ENCODE data around the gene GALNT9.

- TF ChIP-seq, protein P1, sequence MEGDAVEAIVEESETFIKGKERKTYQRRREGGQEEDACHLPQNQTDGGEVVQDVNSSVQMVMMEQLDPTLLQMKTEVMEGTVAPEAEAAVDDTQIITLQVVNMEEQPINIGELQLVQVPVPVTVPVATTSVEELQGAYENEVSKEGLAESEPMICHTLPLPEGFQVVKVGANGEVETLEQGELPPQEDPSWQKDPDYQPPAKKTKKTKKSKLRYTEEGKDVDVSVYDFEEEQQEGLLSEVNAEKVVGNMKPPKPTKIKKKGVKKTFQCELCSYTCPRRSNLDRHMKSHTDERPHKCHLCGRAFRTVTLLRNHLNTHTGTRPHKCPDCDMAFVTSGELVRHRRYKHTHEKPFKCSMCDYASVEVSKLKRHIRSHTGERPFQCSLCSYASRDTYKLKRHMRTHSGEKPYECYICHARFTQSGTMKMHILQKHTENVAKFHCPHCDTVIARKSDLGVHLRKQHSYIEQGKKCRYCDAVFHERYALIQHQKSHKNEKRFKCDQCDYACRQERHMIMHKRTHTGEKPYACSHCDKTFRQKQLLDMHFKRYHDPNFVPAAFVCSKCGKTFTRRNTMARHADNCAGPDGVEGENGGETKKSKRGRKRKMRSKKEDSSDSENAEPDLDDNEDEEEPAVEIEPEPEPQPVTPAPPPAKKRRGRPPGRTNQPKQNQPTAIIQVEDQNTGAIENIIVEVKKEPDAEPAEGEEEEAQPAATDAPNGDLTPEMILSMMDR (IDR thresholded peaks at IDR 0.05; ENCODE audit: insufficient read depth, low read depth, low read length): no peak
- no peak for TF ChIP-seq EZH2 (IDR thresholded peaks at IDR 0.05; ENCODE audit: insufficient read depth, low read length)
These were observed 33.7 kb upstream of the GALNT9 start for GRCh38 chr12:132362996-132363660.

All from astrocyte (in vitro differentiated cells and primary cell).